ENCODE data around the gene STAM.
A peak's percentile ranks its signal among the peaks of the same experiment; 100 is the strongest.

The STAM gene

DNA sequence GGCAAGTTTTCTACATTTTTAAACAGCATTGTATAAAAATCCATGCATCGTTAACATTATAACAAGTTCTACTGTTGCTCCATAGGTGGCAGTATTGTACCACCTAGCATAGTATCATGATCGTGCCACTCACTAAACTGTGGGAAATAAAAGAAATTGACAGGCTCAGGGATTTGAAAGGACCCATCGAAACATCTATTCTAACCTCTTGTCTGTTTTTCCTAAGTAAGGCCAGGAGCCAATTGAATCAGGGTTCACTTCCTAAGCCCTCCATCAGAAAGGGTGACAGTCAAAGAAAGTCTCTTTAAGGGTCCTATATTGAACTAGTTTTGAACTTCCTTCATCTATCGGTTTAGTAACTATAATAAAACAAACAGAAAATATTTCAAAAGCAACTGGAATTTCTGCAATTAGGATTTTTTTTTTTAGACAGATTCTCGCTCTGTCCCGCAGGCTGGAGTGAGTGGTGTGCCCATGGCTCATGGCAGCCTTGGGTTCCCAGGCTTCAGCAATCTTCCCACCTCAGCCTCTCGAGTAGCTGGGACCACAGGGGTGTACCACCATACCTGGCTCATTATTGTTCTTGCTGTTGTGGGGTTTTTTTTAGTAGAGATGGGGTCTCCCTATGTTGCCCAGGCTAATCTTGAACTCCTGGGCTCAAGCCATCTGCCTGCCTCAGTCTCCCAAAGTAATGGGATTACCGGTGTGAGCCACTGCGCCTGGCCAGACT is 36.2 kb upstream of the STAM start:
- no peak for DNase-seq (ENCODE audit: low read depth)
- no peak overlapping the region for H3K4me3 ChIP-seq (ENCODE audit: low read depth, low read length)

GRCh38 chr10:17609523-17610079 is 34.4 kb upstream of the STAM start:
- H3K4me3 ChIP-seq (ENCODE audit: low read depth, low read length): no peak overlapping the region
- DNase-seq (ENCODE audit: low read depth): no peak
- no peak for TF ChIP-seq CTCF (IDR thresholded peaks at IDR 0.05; ENCODE audit: control insufficient read depth, extremely low read depth, insufficient read depth)

More for the DNA sequence above, 36.2 kb upstream of the STAM start:
- peak; percentile 81 for TF ChIP-seq CTCF (IDR thresholded peaks at IDR 0.05; ENCODE audit: control insufficient read depth, extremely low read depth, insufficient read depth)

DNA sequence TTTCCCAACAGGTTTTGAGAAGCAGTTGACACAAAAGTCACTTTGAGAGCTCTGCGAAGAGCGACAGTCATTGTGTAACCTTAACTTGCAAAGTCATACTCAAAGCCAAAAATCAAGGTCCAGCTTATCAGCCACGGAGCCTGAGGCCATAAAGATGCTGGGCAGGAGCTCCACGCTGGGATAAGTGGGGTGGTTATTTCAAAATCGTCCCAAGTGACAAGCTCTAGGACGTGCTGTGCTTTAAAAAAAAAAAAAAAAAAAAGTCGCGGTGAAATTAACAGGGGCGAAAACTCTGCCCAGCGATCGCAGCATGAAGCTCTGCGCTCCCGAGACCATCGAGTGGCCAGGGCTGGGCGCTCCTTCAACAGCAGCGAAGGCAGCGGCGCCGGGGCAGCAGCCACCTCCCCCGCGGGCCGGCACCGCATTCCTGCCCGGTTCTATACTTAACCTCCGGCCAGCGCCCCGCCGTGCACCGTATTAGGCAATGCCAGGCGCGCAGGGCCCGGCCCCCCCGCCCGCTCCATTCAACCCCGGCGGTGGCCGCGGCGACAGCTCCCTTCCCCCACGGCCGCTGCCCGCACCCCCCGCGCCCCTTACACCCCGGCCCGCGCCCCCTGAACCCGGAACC is 27.4 kb upstream of the STAM start:
- H3K4me3 ChIP-seq (ENCODE audit: low read depth, low read length): peak overlapping the region; percentile 55
- no peak for TF ChIP-seq CTCF (IDR thresholded peaks at IDR 0.05; ENCODE audit: control insufficient read depth, extremely low read depth, insufficient read depth)
- no peak for DNase-seq (ENCODE audit: low read depth)

DNA sequence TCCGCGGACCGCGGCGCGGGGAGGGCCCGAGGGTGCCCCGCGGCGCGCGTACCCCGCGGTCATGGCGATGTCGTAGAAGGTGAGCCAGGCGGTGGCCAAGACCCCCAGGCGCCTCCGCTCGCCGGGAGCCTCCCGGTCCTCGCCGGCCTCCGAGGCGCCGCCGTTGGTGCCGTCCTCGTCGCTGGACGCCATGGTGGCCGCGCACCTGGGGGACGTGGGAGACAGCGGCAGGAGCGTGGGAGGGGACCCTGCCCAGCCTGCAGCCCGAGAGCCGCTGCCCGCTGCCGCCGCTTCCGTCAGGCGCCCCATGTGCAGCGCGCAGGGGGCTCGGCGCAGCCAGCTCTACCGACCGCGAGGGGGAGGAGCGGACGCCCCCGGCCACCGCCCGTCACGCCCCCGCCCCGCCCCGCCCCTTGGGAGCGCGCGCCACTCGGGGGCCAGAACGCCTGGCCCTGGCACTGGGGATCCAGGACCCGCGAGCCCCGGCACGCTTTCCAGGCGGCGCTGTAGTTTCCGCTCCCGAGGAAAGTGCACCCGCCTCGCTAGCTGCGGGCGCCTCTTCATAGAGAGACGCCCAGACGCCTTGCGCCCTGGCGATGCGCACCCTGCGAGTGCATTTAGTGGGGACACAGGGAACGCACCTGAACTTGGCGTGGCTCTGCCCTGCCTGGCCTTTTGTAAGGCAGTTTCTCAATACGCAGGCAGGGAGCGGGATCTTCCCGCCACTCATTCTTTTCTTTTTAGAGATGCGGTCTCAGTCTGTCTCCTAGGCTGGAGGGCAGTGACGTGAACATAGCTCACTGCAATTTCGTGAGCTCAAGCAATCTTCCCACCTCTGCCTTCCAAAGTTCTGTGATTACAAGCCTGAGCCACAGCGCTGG is 26.7 kb upstream of the STAM start, which contains the start of gene HACD1:
Gene HACD1 (minus strand): TSS at position 344 of the 881 bp plus-strand sequence. CDS start 35 bp downstream, at position 309.
- peak within 1 kb of the TSS; percentile 55 for H3K4me3 ChIP-seq (ENCODE audit: low read depth, low read length)
- no peak for DNase-seq (ENCODE audit: low read depth)
- peak; percentile 30; the same call in 1 of the 2 replicates for TF ChIP-seq CTCF (IDR thresholded peaks at IDR 0.05; ENCODE audit: control insufficient read depth, extremely low read depth, insufficient read depth)

GRCh38 chr10:17622061-17622460 is 21.9 kb upstream of the STAM start:
- TF ChIP-seq CTCF (IDR thresholded peaks at IDR 0.05; ENCODE audit: control insufficient read depth, extremely low read depth, insufficient read depth): no peak
- DNase-seq (ENCODE audit: low read depth): no peak
- no peak overlapping the region for H3K4me3 ChIP-seq (ENCODE audit: low read depth, low read length)

DNA sequence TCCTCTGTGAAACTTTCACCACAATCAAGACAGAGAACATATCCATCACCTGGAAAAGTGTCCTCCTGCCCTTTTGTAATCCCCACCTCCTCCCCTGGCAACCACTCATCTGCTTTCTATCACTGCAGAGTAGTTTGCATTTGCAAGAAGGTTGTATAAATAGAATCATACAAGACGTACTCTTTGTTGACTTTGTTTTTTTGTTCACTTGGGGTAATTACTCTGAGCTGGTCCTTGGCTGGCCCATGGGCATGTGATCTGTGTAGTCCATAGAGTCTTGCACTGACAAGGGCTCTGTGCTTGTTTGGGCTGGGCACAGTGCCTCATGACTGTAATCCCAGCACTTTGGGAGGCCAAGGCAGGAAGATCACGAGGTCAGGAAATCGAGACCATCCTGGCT is 19.0 kb upstream of the STAM start:
- peak; percentile 61 for DNase-seq (ENCODE audit: low read depth)
- no peak for TF ChIP-seq CTCF (IDR thresholded peaks at IDR 0.05; ENCODE audit: control insufficient read depth, extremely low read depth, insufficient read depth)
- H3K4me3 ChIP-seq (ENCODE audit: low read depth, low read length): no peak overlapping the region
